Tongue (tissue), 2 donors: ENCODE measurements around the gene HOXC9. TPM values are rescaled to one million over a fixed set of nuclear protein-coding genes. Genes with fewer than 3 reads are reported as not detected.
A peak's percentile ranks its signal among the peaks of the same experiment; 100 is the strongest.

Experiments used
- DNase-seq: peaks from one replicate; pipeline ENCODE4 v3.0.0-alpha.2; 2015
- total RNA-seq: library from RNA; depleted of rRNA; stranded (reverse); fragments of >200 nt; gene quantifications from one replicate; pipeline ENCODE4 v1.2.3, GENCODE V29; 2014

Gene HOXC9
- total RNA-seq, 1 donor from 2014 or later = not detected

DNA sequence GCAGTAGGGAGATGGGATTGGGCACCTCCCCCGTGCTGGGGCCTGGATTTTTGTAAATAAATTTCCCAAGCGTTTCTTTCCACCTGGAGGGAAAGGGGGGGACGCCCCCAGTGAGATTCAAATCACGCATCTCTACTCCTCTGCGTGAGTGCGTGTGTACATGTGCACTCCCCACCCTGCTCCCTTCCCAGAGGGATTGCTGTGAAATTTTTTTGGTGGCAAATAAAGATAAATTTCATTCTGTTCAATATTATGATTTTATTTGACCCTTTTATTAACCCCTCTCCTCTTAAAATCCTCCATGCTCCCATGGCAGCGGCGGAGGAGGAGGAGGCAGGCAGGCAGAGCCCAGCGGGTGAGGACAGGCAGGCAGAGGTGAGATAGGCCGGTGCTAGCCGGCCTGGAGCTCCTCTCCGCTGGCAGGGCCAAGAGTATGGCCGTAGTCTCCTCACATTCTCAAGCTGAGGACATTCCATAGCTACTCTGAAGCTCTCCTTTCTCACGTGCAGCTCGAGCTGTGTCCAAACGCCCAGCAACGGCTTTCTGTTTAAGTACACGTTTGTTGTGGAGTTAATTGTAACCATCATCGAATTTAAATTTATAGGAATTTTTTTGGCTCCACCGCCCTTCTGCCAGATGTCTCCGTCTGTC is 23.7 kb upstream of the HOXC9 start:
- peak; percentile 30 for DNase-seq

DNA sequence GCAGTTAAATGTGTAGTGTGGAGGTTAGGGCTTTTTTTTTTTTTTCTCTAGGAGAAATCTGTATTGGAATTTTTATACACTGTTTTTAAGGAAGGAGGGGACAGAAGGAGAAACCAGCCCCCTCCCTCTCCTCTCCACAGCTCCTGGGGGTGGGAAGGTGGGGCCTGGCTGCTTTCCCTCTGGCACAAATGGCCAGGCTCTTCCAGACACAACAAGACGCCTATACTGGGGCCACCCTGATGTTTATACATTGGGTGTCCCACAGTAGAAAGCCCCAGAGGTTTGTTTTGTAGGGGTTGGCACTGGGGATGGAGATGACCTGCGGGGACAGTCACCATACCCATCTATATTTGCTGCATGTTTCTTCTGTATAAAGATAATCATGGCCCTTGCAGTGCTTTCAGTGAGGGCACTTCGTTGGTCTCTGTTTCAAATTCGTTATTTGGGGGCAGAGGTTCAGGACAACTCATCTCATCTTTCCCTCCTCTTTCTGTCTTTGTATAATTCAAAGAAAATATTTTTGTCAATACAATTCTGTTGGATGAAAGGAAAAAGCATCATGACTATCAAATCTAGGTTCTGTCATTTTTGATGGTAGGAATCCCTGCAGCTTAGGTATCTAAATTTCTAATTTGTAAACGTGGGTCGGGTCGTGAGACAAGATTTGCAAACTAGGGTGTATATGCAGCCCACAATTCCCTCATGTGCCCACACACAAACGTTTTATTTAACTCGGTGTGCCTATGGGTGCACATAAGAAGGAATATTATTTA is 23.0 kb upstream of the HOXC9 start:
- no peak for DNase-seq

DNA sequence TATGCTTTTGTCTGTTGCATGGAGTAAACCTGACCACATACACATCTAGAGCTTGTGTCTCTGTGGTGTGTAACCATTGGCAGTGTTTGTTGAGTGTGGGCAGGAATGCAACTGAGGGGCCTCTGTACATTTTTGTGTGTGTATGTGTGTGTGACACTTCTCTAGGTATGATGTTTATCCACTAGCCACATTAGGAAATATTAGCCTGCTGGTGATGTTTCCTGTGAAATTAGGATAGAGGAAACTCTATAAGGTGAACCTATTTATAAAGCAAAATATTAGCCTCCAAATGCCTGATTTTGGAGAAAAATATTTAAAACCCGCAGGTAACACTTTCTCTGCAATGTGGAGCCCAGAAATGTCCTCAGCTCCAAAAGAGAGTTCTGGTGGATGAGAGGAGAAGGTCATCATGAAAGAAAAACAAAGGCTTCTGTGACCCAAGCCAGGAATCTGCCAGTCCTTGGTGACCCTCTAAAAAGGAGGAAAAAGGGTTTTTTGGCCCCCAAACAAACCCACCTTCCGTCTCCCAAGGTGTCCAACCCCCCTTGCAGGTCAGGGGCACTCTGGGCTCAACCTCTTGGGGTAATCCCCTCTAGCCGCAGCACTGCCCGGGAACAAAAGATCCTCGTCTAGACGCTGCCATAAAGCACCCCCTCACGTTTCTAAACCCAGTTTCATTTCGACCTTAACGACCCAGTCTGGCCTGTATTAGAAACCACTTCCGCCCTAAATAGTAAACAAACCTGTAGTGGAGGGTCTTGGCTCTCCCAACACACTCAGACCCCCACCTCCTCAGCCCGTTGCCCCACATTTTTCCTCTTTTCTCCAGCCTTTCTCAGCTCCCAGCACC is 22.1 kb upstream of the HOXC9 start:
- DNase-seq = no peak

GRCh38 chr12:53978477-53979356 is 21.2 kb upstream of the HOXC9 start:
- no peak for DNase-seq

- DNase-seq = no peak
Measured at GRCh38 chr12:53980104-53980801, 19.7 kb upstream of the HOXC9 start.

DNA sequence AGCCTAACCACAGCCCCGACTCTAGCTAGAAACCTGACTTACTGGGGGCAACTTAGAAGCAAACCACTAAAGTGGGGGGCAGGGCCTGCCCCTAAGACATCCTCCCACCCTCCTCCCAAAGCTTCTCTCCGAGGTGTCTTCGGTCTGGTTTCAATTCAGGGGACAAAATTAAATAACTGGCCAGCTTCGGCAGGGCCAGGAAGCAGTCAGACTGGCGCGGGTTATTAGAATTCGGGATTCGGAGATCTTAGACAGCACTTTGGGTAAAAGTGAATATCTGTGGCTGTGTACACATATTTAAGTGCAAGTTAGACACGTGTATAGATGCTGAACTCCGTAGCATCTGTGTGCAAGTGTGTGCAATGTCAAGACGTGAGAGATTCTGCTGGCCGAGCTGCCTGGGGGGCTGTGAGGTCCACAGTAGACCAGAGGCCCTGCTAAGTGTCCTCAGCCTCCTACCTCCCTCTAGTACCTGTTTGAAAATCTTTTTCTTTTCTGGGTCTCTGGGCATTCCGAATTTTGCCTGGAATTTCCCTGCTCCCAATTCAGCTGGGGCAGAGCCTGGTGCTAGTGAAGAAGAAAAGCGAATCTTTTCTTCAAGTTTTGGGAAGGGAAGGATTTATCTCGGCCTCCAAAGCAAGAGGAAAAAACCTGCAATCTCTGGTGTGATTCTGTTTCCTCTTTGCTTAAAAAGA is 19.0 kb upstream of the HOXC9 start:
- DNase-seq = no peak

DNA sequence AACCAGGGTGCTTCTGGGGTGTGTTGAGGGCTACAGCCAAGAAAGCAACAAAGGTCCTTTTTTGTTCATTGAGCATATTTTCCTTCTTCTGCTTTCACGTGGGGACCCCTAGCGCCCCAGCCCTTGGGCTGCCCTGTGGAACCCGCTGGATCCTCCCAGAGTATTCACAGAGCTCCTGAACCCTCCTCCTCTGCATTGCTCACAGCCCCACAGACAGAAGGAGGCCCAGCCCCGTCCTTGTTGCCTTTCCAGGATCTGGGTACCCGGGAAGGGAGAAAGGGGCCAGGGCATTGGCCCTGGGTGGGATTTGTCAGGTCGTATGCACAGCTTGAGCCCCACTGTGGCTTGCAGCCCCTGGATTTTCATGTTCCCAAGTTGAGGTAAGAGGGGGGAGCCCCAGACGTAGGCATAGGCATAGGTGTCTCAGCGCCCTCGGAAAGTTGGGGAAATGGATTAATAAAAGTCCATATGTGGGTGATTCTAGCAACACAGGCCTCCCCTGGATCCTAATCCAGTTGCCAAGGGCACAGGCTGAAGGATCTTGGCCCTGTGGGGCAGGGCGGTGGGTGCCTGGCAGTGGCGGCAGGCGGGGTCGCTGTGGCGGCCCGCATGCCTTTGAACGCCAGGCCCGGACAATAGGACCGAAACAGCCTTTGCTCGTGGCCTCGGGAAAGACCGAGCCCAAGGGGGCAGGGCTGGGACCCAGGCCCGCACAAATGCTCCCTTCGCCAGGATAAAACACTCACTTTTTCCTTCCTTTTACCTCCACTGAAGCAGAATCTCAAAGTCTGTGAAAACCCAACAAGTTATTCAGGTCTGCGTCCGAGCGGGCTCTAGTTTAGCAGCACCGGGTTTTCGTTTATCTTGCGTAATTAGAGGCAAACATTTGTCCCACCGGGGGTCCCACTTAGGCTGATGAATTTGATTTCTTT is 18.1 kb upstream of the HOXC9 start:
- DNase-seq = no peak

DNA sequence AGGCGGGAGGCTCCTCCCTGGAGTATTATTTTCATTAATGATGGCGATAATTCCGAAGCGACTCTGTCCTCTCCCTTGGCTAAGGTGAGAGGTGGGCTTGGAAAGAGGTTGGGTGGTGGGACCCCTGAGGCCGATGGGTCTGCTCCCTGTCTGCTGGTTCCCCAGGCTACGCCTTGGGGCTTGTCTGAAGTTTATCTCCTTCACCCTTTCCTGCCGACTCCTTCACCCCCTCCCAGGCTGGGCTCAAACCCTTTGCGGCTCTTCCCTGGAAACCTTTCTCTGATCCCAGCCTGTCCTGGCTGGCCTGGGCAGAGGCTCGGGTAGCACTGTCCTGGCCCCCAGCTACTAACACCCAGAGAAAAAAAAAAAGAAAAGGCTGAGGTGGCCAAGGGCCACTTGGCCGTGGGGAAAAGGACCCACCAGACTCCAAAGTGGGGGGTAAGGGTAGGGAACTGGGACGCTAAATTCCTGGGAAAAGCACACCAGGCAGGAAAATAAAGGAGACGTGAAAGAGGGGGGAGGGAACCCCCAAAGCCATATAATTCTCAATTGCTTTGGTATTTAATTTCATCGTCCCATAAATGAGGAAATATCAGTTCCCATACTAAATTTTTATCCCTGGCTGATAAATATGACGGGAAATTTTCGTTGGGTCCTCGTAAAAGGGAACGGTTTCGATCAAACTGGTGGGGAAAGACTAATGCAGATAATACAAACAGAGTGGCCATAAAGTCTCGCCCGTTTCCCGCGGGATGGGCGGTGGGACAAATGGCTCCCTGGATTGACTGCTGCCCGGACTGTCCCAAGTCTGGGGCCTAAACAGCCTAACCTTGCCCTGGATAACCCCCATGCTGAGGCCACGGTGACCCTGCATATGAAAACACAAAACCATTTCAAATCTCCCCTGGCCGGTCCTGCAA is 17.1 kb upstream of the HOXC9 start:
- no peak for DNase-seq

GRCh38 chr12:53983568-53983949 is 16.4 kb upstream of the HOXC9 start:
- no peak for DNase-seq

DNA sequence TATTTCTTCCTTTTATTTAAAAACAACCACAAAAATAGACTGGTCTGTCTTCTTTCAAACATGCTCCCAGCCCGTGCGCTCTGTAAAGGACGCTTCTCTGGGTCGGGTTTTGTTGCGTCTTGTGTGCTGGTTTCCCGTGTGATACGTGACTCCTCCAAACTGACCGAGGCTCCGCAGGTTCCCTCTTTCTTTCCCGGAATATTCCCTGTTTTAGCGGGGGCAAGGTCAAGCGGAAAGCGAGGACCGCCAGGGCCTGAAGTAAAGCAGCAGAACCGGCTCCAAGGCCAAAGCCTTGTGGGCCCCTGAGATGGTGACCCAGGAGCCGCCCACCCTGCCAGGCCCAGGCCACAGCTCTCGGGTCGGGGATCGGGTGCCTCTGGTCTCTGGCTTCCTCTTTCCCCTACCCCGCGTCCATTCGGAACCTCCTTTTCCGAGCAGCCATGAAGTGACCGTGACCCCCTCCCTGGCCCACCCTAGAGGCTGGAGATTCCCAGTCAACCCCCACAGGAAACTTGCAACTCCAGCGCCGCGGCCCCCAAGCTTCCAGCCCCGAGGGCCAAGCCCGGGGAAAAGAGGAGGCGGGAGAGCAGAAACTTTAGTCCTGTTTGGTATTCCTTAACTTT is 15.9 kb upstream of the HOXC9 start:
- DNase-seq = no peak

DNA sequence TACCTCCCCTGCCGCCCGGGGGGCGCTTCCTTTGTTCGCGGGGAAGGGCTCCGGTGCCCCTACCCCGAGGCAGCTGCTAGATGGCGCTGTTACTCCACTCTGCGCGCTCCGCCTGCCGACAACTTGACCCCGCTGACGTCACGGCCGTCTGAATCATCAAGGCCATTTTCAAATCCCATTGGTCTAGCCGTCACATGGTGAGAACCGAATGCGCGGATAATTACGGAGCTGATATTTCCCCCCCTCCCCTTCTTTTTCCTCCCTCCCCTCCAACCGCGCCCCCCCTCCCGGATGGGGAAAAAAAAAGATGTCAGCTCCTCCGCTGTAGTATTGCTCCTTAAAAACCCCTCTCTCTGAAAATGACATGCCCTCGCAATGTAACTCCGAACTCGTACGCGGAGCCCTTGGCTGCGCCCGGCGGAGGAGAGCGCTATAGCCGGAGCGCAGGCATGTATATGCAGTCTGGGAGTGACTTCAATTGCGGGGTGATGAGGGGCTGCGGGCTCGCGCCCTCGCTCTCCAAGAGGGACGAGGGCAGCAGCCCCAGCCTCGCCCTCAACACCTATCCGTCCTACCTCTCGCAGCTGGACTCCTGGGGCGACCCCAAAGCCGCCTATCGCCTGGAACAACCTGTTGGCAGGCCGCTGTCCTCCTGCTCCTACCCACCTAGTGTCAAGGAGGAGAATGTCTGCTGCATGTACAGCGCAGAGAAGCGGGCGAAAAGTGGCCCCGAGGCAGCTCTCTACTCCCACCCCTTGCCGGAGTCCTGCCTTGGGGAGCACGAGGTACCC is 14.9 kb upstream of the HOXC9 start, which contains the start of gene HOXC10:
TSS of gene HOXC10 (plus strand) at position 246 of the 791 bp plus-strand sequence. CDS start at position 360, 114 bp downstream.
- peak; percentile 89 for DNase-seq

DNA sequence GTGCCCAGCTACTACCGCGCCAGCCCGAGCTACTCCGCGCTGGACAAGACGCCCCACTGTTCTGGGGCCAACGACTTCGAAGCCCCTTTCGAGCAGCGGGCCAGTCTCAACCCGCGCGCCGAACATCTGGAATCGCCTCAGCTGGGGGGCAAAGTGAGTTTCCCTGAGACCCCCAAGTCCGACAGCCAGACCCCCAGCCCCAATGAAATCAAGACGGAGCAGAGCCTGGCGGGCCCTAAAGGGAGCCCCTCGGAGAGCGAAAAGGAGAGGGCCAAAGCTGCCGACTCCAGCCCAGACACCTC is 14.3 kb upstream of the HOXC9 start:
- no peak for DNase-seq

DNA sequence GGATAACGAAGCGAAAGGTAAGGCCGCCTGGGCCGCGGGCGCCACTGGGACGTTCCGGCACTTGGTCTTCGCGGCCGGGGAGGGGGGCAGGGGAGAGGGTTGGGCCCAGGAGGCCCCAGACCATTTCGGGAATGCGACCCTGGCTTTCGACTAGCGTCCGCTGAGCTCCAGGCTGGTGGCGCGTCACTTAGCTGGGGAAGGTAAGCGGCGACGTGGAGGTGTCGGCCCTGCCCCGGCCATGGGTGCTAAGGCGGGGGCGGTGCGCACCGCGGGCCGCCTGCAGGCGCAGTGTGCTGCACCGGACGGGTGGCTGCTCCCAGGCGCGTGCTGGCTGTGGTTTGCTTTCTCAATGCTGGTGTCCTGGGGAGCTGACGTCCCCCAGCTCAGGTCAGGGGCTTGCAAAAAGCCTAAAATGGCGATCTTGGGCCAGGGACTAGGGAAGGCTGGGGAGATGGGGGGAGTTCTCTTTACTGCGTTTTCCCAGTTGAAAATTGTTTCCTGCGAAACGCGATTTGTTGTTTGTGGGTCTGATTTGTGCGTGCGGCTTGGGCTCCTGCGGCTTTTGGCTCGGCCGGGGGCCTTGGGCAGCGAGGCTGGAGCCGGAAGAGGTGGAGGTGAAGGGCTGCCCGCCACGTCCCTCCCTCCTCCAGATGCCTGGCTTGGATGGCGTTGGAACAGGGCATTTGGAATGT is 13.8 kb upstream of the HOXC9 start:
- DNase-seq = no peak

GRCh38 chr12:53986686-53987483 is 13.1 kb upstream of the HOXC9 start:
- no peak for DNase-seq

DNA sequence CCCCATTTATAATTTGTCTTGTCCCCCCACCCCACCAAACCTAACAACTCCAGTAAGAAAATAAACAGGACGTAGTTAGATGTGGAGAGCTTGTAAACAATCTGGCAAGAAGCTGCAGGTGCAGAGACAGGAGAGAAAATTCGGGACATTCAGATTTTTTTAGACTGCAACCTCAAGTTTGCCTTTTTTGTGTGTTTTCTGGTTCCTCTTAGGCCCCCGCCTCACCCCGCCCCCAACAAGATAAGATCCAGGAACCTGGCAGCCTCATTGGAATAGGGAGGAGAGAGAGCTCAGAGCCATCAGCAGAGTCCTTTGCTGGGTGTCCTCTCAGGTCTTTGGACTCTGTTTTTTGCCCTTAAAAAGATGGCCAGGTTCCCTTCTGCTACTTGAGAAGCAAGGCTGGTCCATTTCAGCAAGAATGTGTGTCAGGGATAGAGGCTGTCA is 12.2 kb upstream of the HOXC9 start:
- no peak for DNase-seq
